Stimulated activated CD8-positive, alpha-beta memory T cell treated with anti-CD3 and anti-CD28 coated beads, Interleukin-12 subunit alpha, Interleukin-12 subunit beta, amount 100 ng/mL, for 1 hour (primary cell): ENCODE data around the gene LYST.
"Not testable (repeated sequence)": the region's sequence is repeated elsewhere in the genome, so short reads cannot be mapped to it uniquely, and the experiment has no call there.

Experiments used
- DNase-seq: peaks from one replicate; pipeline ENCODE4 v3.0.0-alpha.2; 2020; ENCODE audit warnings: low read depth

LYST gene

GRCh38 chr1:235638612-235639011 is 228.1 kb downstream of the LYST start:
- not testable (repeated sequence) for DNase-seq

GRCh38 chr1:235637756-235638534 is 228.8 kb downstream of the LYST start:
- no peak for DNase-seq

DNA sequence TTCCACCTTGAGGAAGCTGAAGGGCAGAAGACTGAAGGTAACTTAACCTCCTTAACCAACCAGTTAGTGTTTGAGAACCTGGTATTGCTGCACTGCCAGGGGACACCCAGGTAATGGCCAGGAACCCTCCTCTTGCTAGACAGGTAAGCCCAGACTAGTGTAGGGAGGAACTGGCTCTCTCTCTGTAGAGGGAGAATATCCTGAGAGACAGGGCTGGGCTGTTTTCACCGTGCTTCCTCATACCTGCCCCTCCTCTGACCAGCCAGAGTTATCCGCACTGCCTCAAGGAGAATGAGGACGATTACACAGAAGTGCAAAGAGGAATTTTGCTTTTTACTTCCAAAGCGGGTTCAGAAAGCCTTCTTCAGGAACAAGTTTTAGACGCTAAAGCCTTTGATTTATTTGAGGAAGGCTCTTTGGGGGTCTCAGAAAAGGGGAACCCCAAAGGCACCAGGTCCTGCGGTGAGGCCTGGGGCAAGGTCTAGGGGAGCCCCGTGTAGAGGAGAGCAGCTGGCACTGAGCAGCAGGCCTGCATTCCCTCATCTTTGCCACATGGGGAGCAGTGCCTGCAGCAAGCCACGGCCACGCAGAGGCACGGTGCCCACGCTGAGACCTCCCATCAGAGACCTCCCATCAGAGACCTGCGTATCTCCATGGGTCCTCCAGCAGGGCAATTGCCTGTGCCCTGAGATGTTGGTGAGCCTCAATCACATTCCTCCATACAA is 230.6 kb downstream of the LYST start:
- no peak for DNase-seq

GRCh38 chr1:235632506-235633401 is 234.0 kb downstream of the LYST start:
- DNase-seq, result no peak

DNA sequence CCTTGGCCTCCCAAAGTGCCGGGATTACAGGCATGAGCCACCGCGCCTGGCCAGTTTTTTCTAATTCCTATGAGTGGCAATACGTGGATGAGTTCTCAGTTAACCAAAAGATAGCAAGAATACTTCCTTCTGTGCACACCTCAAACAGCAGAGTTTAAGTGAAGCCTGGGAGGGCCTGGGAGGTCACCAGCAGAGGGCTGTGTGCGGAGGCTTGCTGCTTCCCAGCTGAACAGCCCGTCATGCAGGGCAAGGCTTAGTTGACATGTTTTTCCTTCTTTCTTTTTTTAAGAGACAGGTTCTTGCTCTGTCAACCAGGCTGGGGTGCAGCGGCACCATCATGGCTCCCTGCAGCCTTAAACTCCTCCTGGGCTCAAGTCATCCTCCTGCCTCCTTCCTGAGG is 234.9 kb downstream of the LYST start:
- DNase-seq, result no peak

DNA sequence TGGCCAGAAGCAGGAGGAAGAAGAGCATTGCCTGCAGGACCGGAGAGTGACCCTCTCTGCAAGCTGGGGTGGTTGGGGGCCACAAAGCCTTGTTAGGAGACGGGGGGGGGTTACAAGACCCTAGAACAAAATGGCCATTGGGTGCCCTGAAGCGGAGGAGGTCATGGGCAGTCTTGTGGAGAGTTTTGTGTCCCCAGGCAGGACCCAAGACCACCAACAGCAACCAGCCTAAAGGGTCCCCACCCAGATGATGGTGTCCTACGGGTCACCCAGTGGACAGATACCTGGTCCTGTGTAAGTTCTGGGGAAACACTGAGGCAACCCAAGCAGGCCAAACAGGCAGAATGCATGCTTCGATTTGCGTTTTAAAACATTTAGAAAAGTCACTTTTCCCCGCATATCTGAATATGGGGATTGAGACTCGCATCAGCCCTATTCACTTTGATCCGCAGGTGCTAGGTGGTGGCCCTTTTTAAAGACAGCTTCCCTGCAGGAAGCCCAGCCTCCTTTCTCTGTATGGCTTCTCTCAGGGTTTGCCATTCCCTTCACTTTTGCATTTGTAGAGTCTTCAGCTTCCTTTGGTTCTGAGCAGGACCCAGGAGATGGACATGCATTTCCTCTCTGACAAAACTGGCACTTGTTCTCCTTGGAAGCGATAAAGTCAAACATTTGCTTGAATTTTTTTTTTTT is 238.2 kb downstream of the LYST start:
- no peak for DNase-seq

- DNase-seq, result no peak
Observed at GRCh38 chr1:235625831-235626230, 240.9 kb downstream of the LYST start.

DNA sequence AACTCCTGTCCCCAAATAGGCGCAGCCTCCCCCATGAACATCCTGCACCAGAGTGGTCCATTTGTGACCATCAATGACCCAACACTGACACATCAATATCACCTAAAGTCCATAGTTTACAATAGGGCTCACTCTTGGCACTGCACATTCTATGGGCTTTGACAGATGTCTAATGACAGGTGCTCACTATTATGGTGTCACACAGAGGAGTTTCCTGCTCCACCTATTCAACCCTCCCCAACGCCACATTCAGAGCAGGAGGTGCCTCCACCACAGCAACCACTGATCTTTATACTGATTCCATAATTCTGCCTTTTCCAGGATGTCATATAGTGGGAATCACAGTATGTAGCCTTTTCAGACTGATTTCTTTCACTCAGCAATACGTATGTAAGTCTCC is 241.4 kb downstream of the LYST start:
- no peak for DNase-seq

DNA sequence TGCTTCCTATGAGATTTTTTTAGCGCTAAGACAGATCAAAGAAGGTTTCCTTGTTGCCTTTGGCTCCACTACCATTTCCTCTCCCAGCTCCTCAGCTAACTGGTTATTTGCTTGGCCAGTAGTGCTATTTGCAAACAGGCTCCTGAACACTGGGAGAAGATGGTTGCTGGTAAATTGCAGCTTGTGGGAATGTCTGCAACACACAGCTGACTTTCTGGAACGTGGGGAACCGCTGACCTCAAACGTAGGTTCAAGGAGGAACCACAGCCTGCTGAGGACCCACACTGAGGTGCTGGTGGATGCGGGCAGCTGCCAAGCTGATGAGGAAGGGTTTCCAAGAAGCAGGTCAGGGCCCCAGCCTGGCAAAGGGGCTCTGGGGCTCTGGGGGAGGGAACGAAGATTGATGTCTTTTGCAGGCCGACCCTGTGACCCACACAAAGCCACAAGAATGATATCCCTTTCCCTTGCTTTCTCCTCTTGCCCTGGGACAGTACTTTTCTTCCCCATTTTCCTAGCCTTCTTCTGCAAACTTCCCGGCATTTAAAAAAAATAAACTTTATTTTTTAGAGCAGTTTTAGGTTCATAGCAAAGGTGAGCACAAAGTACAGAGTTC is 241.9 kb downstream of the LYST start:
- DNase-seq, result no peak

- DNase-seq, result no peak
Observed at GRCh38 chr1:235622936-235623779, 243.5 kb downstream of the LYST start.

GRCh38 chr1:235619149-235619548 is 247.6 kb downstream of the LYST start:
- DNase-seq, result not testable (repeated sequence)

GRCh38 chr1:235617808-235618207 is 248.9 kb downstream of the LYST start:
- no peak for DNase-seq

- no peak for DNase-seq
Observed at GRCh38 chr1:235617140-235617539, 249.6 kb downstream of the LYST start.

GRCh38 chr1:235614442-235614954 is 252.2 kb downstream of the LYST start:
- no peak for DNase-seq

DNA sequence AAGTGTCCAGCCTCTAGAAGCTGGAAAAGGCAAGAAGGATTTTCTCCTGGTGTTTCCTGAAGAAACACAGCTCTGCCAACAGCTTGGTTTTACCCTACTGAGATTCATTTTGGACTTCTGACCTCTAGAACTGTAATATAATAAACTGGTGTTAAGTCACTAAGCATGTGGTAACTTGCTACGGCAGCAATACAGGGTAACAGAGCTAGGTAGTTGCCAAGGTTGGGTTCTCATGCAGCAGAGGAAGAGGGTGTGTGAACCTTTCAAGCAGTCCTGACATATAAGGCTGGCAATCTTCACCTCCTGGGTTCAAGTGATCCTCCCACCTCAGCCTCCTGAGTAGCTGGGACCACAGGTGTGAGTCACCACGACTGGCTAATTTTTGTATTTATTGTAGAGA is 253.1 kb downstream of the LYST start:
- no peak for DNase-seq

DNA sequence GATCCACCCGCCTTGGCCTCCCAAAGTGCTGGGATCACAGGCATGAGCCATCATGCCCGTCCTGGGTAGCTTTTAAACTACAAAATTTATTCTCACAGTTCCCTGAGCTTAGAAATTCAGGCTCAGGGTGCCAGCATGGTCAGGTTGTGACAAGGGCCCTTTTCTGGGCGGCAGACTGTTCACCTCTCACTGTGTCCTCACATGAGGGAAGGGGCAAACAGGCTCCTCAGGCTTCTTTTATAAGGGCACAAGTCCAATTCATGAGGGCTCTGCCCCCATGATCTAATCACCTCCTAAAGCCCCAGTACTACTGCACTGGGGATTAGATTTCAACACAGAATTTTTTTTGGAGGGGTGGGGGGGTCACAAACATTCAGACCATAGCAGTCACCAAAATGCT is 253.9 kb downstream of the LYST start:
- no peak for DNase-seq
